K562 (cell line): Measurements from ENCODE around the gene OR13J1. TPM values are rescaled to one million over a fixed set of nuclear protein-coding genes. Genes with fewer than 3 reads are reported as not detected.
A peak's percentile ranks its signal among the peaks of the same experiment; 100 is the strongest.

ENCODE experiments used
- ARID1B ChIP-seq: fragments of 450-650 bp; IDR thresholded peaks from 2 replicates; pipeline ENCODE4 v1.6.1; 2016; ENCODE audit warnings: antibody characterized with exemption, mild to moderate bottlenecking, inconsistent platforms
- ATF3 ChIP-seq, 2 experiments: fragments of 450-650 bp in 1 of 2; sonication (generic) in 1 of 2; formaldehyde crosslinking in 1 of 2; IDR thresholded peaks in 1 of 2; conservative IDR thresholded peaks in 1 of 2; 2 replicates each; pipeline versions ENCODE4 v1.6.1 to v1.8.1; 2016 to 2023; ENCODE audit warnings: mild to moderate bottlenecking in 2 of 2, moderate library complexity in 2 of 2, inconsistent platforms in 1 of 2, missing genetic modification reagents in 1 of 2
- CBFA2T2 ChIP-seq: fragments of 450-650 bp; conservative IDR thresholded peaks from 2 replicates; pipeline ENCODE4 v1.6.1; 2017; ENCODE audit warnings: mild to moderate bottlenecking
- CEBPB ChIP-seq: fragments of 450-650 bp; IDR thresholded peaks from 2 replicates; pipeline ENCODE4 v1.6.1; 2016; ENCODE audit warnings: missing genetic modification characterization, missing compliant biosample characterization
- CREB1 ChIP-seq, 2 experiments: sonication (generic) in 1 of 2; formaldehyde crosslinking in 1 of 2; IDR thresholded peaks; 2 replicates each; pipeline versions ENCODE4 v1.6.1 to v1.8.0; 2012 to 2022; ENCODE audit warnings: inconsistent platforms in 1 of 2, mild to moderate bottlenecking in 1 of 2, missing genetic modification reagents in 1 of 2, moderate library complexity in 1 of 2
- EGR1 ChIP-seq: fragments of 450-650 bp; conservative IDR thresholded peaks from 2 replicates; pipeline ENCODE4 v1.6.1; 2017; ENCODE audit warnings: mild to moderate bottlenecking
- EP300 ChIP-seq: IDR thresholded peaks from 2 replicates; pipeline ENCODE4 v1.6.1; 2012; ENCODE audit warnings: low read length, improper control_type of control experiment
- HLTF ChIP-seq: fragments of 450-650 bp; IDR thresholded peaks from 2 replicates; pipeline ENCODE4 v1.6.1; 2016
- ID3 ChIP-seq, 2 experiments: fragments of 250-450 bp in 1 of 2; fragments of 450-650 bp in 1 of 2; sonication (Bioruptor Pico) in 1 of 2; IDR thresholded peaks; 2 replicates each; pipeline versions ENCODE4 v1.6.1 to v1.8.0; 2016 to 2021; ENCODE audit warnings: mild to moderate bottlenecking in 2 of 2, moderate library complexity in 2 of 2, missing compliant biosample characterization in 1 of 2, missing genetic modification characterization in 1 of 2
- KLF16 ChIP-seq: IDR thresholded peaks from 2 replicates; pipeline ENCODE4 v1.6.1; 2016; ENCODE audit warnings: antibody characterized with exemption
- LCOR ChIP-seq: sonication (generic); formaldehyde crosslinking; IDR thresholded peaks from 2 replicates; pipeline ENCODE4 v1.8.0; 2022; ENCODE audit warnings: mild to moderate bottlenecking, missing genetic modification reagents
- MTF1 ChIP-seq: fragments of 250-450 bp; sonication (Bioruptor Pico); IDR thresholded peaks from 2 replicates; pipeline ENCODE4 v1.9.0; 2021; ENCODE audit warnings: moderate library complexity, mild to moderate bottlenecking, inconsistent platforms, borderline replicate concordance
- NCOA2 ChIP-seq, 2 experiments: fragments of 450-650 bp; IDR thresholded peaks; 2 replicates each; pipeline ENCODE4 v1.6.1; 2018; ENCODE audit warnings: mild to moderate bottlenecking in 2 of 2, moderate library complexity in 1 of 2; ENCODE audit not compliant: partially characterized antibody in 2 of 2
- NFIC ChIP-seq: fragments of 450-650 bp; IDR thresholded peaks from 2 replicates; pipeline ENCODE4 v1.6.1; 2017; ENCODE audit warnings: mild to moderate bottlenecking, inconsistent platforms
- POLR2AphosphoS5 ChIP-seq: IDR thresholded peaks from 2 replicates; pipeline ENCODE4 v1.6.1; 2011; ENCODE audit warnings: mild to moderate bottlenecking, low read depth, low read length, moderate library complexity; ENCODE audit not compliant: control insufficient read depth, insufficient read depth
- SAP30 ChIP-seq: fragments of 200-600 bp; sonication (generic); IDR thresholded peaks from 2 replicates; pipeline ENCODE4 v1.6.1; 2012; ENCODE audit warnings: borderline replicate concordance, low read depth, mild to moderate bottlenecking, moderate library complexity, low read length, control low read depth, inconsistent platforms; ENCODE audit not compliant: insufficient read depth, poor library complexity, severe bottlenecking
- SMARCE1 ChIP-seq: fragments of 450-650 bp; IDR thresholded peaks from 2 replicates; pipeline ENCODE4 v1.7.1; 2016; ENCODE audit warnings: mild to moderate bottlenecking
- STAT5A ChIP-seq: IDR thresholded peaks from 2 replicates; pipeline ENCODE4 v1.6.1; 2012; ENCODE audit warnings: low read length, inconsistent platforms, borderline replicate concordance
- TBL1XR1 ChIP-seq, 2 experiments: IDR thresholded peaks; 2 replicates each; pipeline ENCODE4 v1.6.1; 2012; ENCODE audit warnings: improper control_type of control experiment in 2 of 2, low read length in 2 of 2, mild to moderate bottlenecking in 1 of 2
- TCF3 ChIP-seq: sonication (generic); formaldehyde crosslinking; IDR thresholded peaks from 2 replicates; pipeline ENCODE4 v1.4.0; 2020; ENCODE audit warnings: mild to moderate bottlenecking, missing genetic modification reagents
- THRAP3 ChIP-seq: fragments of 450-650 bp; IDR thresholded peaks from 2 replicates; pipeline ENCODE4 v1.6.1; 2016; ENCODE audit warnings: mild to moderate bottlenecking, inconsistent platforms, borderline replicate concordance
- TRIM24 ChIP-seq, 2 experiments: fragments of 450-650 bp; IDR thresholded peaks; 2 replicates each; pipeline ENCODE4 v1.6.1; 2016
- ZFX ChIP-seq: sonication (generic); formaldehyde crosslinking; IDR thresholded peaks from 2 replicates; pipeline ENCODE4 v1.8.0; 2022; ENCODE audit warnings: mild to moderate bottlenecking, missing genetic modification reagents, moderate library complexity
- ZNF592 ChIP-seq: fragments of 450-650 bp; IDR thresholded peaks from 2 replicates; pipeline ENCODE4 v1.6.1; 2017; ENCODE audit warnings: antibody characterized with exemption, mild to moderate bottlenecking
- polyA plus RNA-seq, 8 experiments: library from polyadenylated mRNA; depleted of rRNA in 4 of 8; stranded (reverse) in 5 of 8; unstranded in 3 of 8; fragments of >200 nt; fragmentation: Nextera tagmentation in 2 of 8; fragmentation: Illumina TruSeq in 1 of 8; extraction: Ambion mirVana in 2 of 8; extraction: Trizol in 1 of 8; gene quantifications; 2 replicates each; pipeline versions ENCODE4 v1.2.1 to v1.2.3, GENCODE V29; 2011 to 2014; ENCODE audit warnings: inconsistent platforms in 1 of 8, missing spikeins in 1 of 8
- total RNA-seq, 7 experiments: library from RNA; depleted of rRNA in 6 of 7; stranded (reverse); fragments of >200 nt in 6 of 7; fragmentation: Illumina TruSeq in 2 of 7; extraction: Trizol in 2 of 7; gene quantifications; 2 replicates each; pipeline versions ENCODE4 v1.2.1 to v1.2.3, GENCODE V29; 2011 to 2021; ENCODE audit warnings: low replicate concordance in 1 of 7

Gene OR13J1
- total and polyA plus RNA-seq, 9 of the 15 experiments (the other 6 are each of a cell fraction or from before 2014, with no cell fraction given): not detected

GRCh38 chr9:35918780-35919179, 48.6 kb upstream of the OR13J1 start (continued):
- peak; percentile 21 for TF ChIP-seq ATF3 (IDR thresholded peaks at IDR 0.05)
- no peak for TF ChIP-seq ATF3 (CRISPR knock-in tag; conservative IDR thresholded peaks at IDR 0.05)
- TF ChIP-seq HLTF: no peak
- no peak for TF ChIP-seq MTF1 (CRISPR knock-in tag)
- TF ChIP-seq NCOA2 (IDR thresholded peaks at IDR 0.05; ENCODE audit: partially characterized antibody in 2 of 2): no peak
- TF ChIP-seq KLF16: peak; percentile 66; the same call in 1 of the 2 replicates
- TF ChIP-seq CEBPB (tag): peak; percentile 81
- TF ChIP-seq ARID1B: peak; percentile 78
- peak; percentile 32; the same call in 1 of the 2 replicates for TF ChIP-seq SMARCE1
- TF ChIP-seq ZFX: no peak
- TF ChIP-seq TRIM24 (IDR thresholded peaks at IDR 0.05): peak; percentile 46 to 55; a peak in 2 of 4 replicates
- no peak for TF ChIP-seq THRAP3
- TF ChIP-seq ZNF592: peak; percentile 76; the same call in 1 of the 2 replicates
- TF ChIP-seq TBL1XR1 (IDR thresholded peaks at IDR 0.05; ENCODE audit: low read length in 2 of 2): peak in 1 of 2 experiments; percentile 21; a peak in 1 of 4 replicates
- TF ChIP-seq POLR2AphosphoS5: peak; percentile 69; the same call in 1 of the 2 replicates
- peak; percentile 76 for TF ChIP-seq TCF3
- TF ChIP-seq ID3 (CRISPR knock-in tag; IDR thresholded peaks at IDR 0.05): no peak
- 0 out of 2 replicates have a peak, but pooled peaks have one; percentile 20 for TF ChIP-seq ID3 (tag; IDR thresholded peaks at IDR 0.05)
- TF ChIP-seq LCOR (CRISPR knock-in tag): no peak
- peak; percentile 59; the same call in 1 of the 2 replicates for TF ChIP-seq EP300
- TF ChIP-seq CBFA2T2: peak; percentile 89
- TF ChIP-seq EGR1: peak; percentile 93
- 0 out of 2 replicates have a peak, but pooled peaks have one; percentile 21 for TF ChIP-seq CREB1 (IDR thresholded peaks at IDR 0.05)
- TF ChIP-seq CREB1 (CRISPR knock-in tag; IDR thresholded peaks at IDR 0.05): no peak
- peak; percentile 64 for TF ChIP-seq STAT5A
- no peak for TF ChIP-seq SAP30
- TF ChIP-seq NFIC: peak; percentile 58; the same call in 1 of the 2 replicates
